OCI-LY7 (cell line): ENCODE results near the gene CORO1C. TPM values are rescaled to one million over a fixed set of nuclear protein-coding genes. Genes with fewer than 3 reads are reported as not detected.

Experiments
- BruUV-seq: library from RNA; stranded (reverse); fragments of 400-500 nt; replicated peaks from 2 replicates; lab custom pipeline; 2021; lab: Mats Ljungman, UMichigan
- CTCF ChIA-PET: fragments of 300-600 bp; sonication (Branson Sonifier 250); formaldehyde crosslinking; loops from one replicate; lab custom pipeline; 2022; ENCODE audit warnings: antibody characterized with exemption; ENCODE audit not compliant: unreplicated experiment; lab: Charles Lee
- POLR2A ChIA-PET: fragments of 300-600 bp; sonication (Branson Sonifier 250); formaldehyde crosslinking; loops from one replicate; lab custom pipeline; 2022; ENCODE audit warnings: antibody characterized with exemption; lab: Charles Lee
- DNase-seq: peaks from one replicate; pipeline ENCODE4 v3.0.0-alpha.2; 2015; ENCODE audit warnings: low spot score
- H2AFZ ChIP-seq: fragments of 200-600 bp; sonication (generic), shearing (Covaris generic); 2 replicates; pipeline ENCODE4 v1.6.1; 2014; ENCODE audit warnings: mild to moderate bottlenecking, antibody characterized with exemption, low read length, moderate library complexity
- H3K27ac ChIP-seq: fragments of 200-600 bp; sonication (generic); 2 replicates; pipeline ENCODE4 v1.5.1; 2014; ENCODE audit warnings: mixed run types, low read depth, mild to moderate bottlenecking, moderate library complexity, low read length, inconsistent platforms; ENCODE audit not compliant: poor library complexity, severe bottlenecking
- H3K36me3 ChIP-seq: fragments of 200-600 bp; sonication (generic); 2 replicates; pipeline ENCODE4 v1.6.1; 2014; ENCODE audit warnings: mild to moderate bottlenecking, antibody characterized with exemption, low read length, moderate library complexity, mixed read lengths; ENCODE audit not compliant: insufficient read depth
- H3K4me1 ChIP-seq: fragments of 200-600 bp; sonication (generic); 2 replicates; pipeline ENCODE4 v1.5.1; 2014; ENCODE audit warnings: mild to moderate bottlenecking, low read length; ENCODE audit not compliant: insufficient read depth, poor library complexity, severe bottlenecking
- H3K4me2 ChIP-seq: fragments of 200-600 bp; sonication (generic); 2 replicates; pipeline ENCODE4 v1.6.1; 2014; ENCODE audit warnings: mild to moderate bottlenecking, low read length
- H3K4me3 ChIP-seq: fragments of 200-600 bp; sonication (generic); 2 replicates; pipeline ENCODE4 v1.5.1; 2014; ENCODE audit warnings: mild to moderate bottlenecking, low read depth, low read length; ENCODE audit not compliant: poor library complexity, severe bottlenecking
- H3K79me2 ChIP-seq: fragments of 200-600 bp; sonication (generic); 2 replicates; pipeline ENCODE4 v1.6.1; 2016; ENCODE audit warnings: low read depth, mild to moderate bottlenecking, low read length, moderate library complexity, mixed read lengths; ENCODE audit not compliant: insufficient read depth
- H3K9me2 ChIP-seq: fragments of 200-600 bp; sonication (generic); 2 replicates; pipeline ENCODE4 v1.6.1; 2016; ENCODE audit warnings: mild to moderate bottlenecking, low read length, mixed read lengths; ENCODE audit not compliant: insufficient read depth
- H3K9me3 ChIP-seq: fragments of 200-600 bp; sonication (generic); 2 replicates; pipeline ENCODE4 v1.6.1; 2014; ENCODE audit warnings: mild to moderate bottlenecking, mixed run types, low read length, mixed read lengths
- H4K20me1 ChIP-seq: fragments of 200-600 bp; sonication (generic); 2 replicates; pipeline ENCODE4 v1.6.1; 2014; ENCODE audit warnings: mild to moderate bottlenecking, antibody characterized with exemption, low read length, moderate library complexity, mixed read lengths; ENCODE audit not compliant: insufficient read depth
- EZH2phosphoT487 ChIP-seq: fragments of 200-600 bp; sonication (generic); IDR thresholded peaks from 2 replicates; pipeline ENCODE4 v1.6.1; 2018; ENCODE audit warnings: low read depth, borderline replicate concordance, mild to moderate bottlenecking, mixed run types, antibody characterized with exemption, low read length, moderate library complexity, mixed read lengths
- intact Hi-C: fragments of 100-400 bp; cut with micrococcal nuclease; formaldehyde crosslinking; loops from one replicate; pipeline ENCODE4 v1.10.0; 2022; ENCODE audit not compliant: unreplicated experiment
- total RNA-seq, 2 experiments: library from RNA; depleted of rRNA in 1 of 2; stranded (reverse); fragments of >200 nt in 1 of 2; shearing (Covaris generic) in 1 of 2; gene quantifications; 2 replicates each; pipeline ENCODE4 v1.2.3, GENCODE V29; 2014 to 2022
- TF ChIP-seq, protein P1 (sequence below): fragments of 200-600 bp; sonication (generic); conservative IDR thresholded peaks from 2 replicates; pipeline ENCODE4 v1.5.1; 2014; ENCODE audit warnings: mild to moderate bottlenecking, antibody characterized with exemption, low read length, moderate library complexity, mixed read lengths

Gene CORO1C
- total RNA-seq, 2 experiments from 2014 or later: 74.7 to 148 TPM

DNA sequence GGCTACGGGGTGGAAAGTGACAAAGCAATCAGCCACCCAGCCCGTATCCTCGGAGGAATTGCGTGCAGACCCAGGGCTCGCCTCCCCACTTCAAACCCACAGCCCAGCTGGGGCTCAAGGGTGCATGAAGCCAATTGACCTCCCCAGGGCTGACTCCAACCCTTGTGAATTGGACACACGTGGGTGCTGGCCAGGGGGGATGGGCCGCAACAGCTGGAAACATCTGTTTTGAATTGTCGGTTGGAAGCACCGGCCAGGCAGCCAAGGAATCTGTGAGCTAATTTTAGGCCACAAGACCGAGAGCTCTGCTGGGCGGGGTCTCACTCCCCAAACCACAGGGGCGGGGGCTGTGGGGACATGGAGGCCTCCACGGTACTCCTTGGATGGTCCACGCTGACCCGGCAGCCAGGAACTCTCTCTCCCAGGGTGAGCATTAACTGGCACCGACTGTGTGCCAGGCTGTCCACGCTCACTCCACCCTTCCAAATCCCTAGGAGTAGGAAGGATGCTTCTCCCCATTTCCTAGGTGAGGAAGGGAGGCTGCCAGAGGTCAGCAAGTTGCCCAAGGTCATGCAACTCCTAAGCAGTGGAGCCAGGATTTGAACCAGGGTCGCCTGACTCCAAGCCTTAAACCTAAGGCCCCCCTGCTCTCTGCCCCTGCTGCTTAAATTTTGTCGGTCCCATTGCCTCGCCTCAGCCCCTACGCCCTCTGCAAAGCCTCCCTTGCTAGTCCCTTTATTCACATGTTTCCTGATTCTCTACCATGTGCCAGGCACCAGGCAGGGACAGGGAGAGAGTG, 121.6 kb downstream of the CORO1C start:
- no peak for DNase-seq
- H3K4me3 ChIP-seq: no peak overlapping the region
- no peak overlapping the region for H3K4me2 ChIP-seq
- H2AFZ ChIP-seq: no peak overlapping the region
- peaks cover 4% of the 10 kb centered on the region for H3K4me1 ChIP-seq
- intact Hi-C loops: no loop called here
- no TSS peak for BruUV-seq
- CTCF ChIA-PET: interaction anchor here (0.5 kb wide), 1 partner anchor 32 kb away, joined by 6 read pairs; no protein-coding TSS in a partner anchor
- H3K9me3 ChIP-seq: no peaks in the 10 kb centered on the region
- no peaks in the 10 kb centered on the region for H3K9me2 ChIP-seq
- no peaks in the 10 kb centered on the region for H3K79me2 ChIP-seq
- no peak overlapping the region for H3K27ac ChIP-seq
- POLR2A ChIA-PET: no interaction called here
- H4K20me1 ChIP-seq: no peaks in the 10 kb centered on the region
- no peaks in the 10 kb centered on the region for H3K36me3 ChIP-seq
- TF ChIP-seq EZH2phosphoT487: no peak
- TF ChIP-seq, protein P1, sequence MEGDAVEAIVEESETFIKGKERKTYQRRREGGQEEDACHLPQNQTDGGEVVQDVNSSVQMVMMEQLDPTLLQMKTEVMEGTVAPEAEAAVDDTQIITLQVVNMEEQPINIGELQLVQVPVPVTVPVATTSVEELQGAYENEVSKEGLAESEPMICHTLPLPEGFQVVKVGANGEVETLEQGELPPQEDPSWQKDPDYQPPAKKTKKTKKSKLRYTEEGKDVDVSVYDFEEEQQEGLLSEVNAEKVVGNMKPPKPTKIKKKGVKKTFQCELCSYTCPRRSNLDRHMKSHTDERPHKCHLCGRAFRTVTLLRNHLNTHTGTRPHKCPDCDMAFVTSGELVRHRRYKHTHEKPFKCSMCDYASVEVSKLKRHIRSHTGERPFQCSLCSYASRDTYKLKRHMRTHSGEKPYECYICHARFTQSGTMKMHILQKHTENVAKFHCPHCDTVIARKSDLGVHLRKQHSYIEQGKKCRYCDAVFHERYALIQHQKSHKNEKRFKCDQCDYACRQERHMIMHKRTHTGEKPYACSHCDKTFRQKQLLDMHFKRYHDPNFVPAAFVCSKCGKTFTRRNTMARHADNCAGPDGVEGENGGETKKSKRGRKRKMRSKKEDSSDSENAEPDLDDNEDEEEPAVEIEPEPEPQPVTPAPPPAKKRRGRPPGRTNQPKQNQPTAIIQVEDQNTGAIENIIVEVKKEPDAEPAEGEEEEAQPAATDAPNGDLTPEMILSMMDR: no peak

DNA sequence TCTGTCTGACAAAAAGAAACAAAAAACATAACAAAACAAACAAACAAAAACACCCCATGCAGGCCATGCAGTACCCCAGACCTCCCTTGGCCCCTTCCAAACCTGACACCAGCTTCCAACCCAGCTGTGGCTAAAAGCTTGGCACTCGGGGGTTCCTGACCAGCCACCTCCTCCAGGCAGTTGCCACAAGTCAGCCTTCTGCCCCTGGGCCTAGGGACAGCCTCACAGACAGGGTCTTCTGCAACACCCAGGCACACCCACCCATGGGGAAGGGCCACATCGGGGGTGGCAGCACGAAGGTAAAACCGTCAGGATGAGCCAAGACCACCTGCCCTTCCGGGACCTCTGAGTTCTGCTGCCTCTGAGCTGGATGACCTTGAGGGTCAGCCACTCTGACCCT, 122.7 kb downstream of the CORO1C start:
- H3K79me2 ChIP-seq: no peaks in the 10 kb centered on the region
- H3K4me2 ChIP-seq: no peak overlapping the region
- POLR2A ChIA-PET: interaction anchor here (0.6 to 1.0 kb wide), 2 partner anchors 53 to 100 kb away, joined by 3 read pairs; no protein-coding TSS in a partner anchor
- TF ChIP-seq, protein P1: no peak
- TF ChIP-seq EZH2phosphoT487: no peak
- intact Hi-C loops: no loop called here
- no peaks in the 10 kb centered on the region for H3K9me2 ChIP-seq
- CTCF ChIA-PET: no interaction called here
- no peak overlapping the region for H2AFZ ChIP-seq
- no peaks in the 10 kb centered on the region for H4K20me1 ChIP-seq
- H3K4me1 ChIP-seq: peaks cover 4% of the 10 kb centered on the region
- no peak overlapping the region for H3K27ac ChIP-seq
- H3K4me3 ChIP-seq: no peak overlapping the region
- no TSS peak for BruUV-seq
- H3K36me3 ChIP-seq: no peaks in the 10 kb centered on the region
- no peaks in the 10 kb centered on the region for H3K9me3 ChIP-seq
- DNase-seq: no peak

DNA sequence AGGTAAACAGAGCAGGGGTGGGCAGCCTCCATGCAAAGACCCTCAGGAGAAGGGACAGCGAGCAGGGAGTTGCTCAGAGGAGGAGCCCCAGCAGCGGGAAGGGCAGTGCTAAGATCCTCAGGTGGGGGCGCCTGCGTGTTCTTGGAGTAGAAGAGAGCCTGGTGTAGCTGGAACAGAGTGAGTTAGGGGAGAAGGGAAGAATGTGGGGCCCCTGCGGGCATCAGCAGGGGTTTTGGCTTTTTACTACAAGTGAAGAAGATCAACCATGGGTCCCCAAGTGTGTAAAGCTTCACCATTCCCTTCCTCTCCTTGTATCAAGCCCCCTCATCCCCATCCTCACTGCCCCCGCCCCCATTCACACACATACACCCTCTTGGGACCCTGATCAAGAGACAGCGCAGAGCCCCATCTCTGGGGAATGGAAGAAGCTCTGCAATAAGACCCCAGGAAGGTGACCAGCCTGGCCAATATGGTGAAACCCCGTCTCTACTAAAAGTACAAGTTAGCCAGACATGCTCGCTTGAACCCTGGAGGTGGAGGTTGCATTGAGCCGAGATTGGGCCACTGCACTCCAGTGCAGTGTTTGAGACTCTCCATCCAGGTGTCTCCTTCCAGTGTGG, 123.2 kb downstream of the CORO1C start:
- no peak for TF ChIP-seq EZH2phosphoT487
- TF ChIP-seq, protein P1: no peak
- intact Hi-C loops: no loop called here
- POLR2A ChIA-PET: interaction anchor here (0.6 to 1.0 kb wide), 2 partner anchors 52 to 100 kb away, joined by 3 read pairs; no protein-coding TSS in a partner anchor
- BruUV-seq: no TSS peak
- H3K4me2 ChIP-seq: no peak overlapping the region
- H3K9me2 ChIP-seq: no peaks in the 10 kb centered on the region
- DNase-seq: no peak
- H3K27ac ChIP-seq: no peak overlapping the region
- no peak overlapping the region for H2AFZ ChIP-seq
- no peaks in the 10 kb centered on the region for H3K9me3 ChIP-seq
- CTCF ChIA-PET: no interaction called here
- no peaks in the 10 kb centered on the region for H4K20me1 ChIP-seq
- H3K4me3 ChIP-seq: no peak overlapping the region
- H3K4me1 ChIP-seq: peaks cover 4% of the 10 kb centered on the region
- H3K79me2 ChIP-seq: no peaks in the 10 kb centered on the region
- H3K36me3 ChIP-seq: no peaks in the 10 kb centered on the region
